Upper lobe of left lung (tissue), 4 donors: ENCODE measurements around the gene PTGFR.

Source experiments
- CTCF ChIP-seq, 6 experiments: fragments of 450-650 bp in 4 of 6; fragments of 200-600 bp in 2 of 6; sonication (generic) in 2 of 6; IDR thresholded peaks; one replicate each; pipeline ENCODE4 v1.5.1; 2016 to 2019; ENCODE audit warnings: antibody characterized with exemption in 6 of 6
- POLR2A ChIP-seq, 4 donors: fragments of 450-650 bp; IDR thresholded peaks; one replicate each; pipeline ENCODE4 v1.5.1; 2016 to 2017; ENCODE audit warnings: antibody characterized with exemption in 4 of 4, mild to moderate bottlenecking in 2 of 4
- POLR2AphosphoS5 ChIP-seq, 2 donors: sonication (generic); formaldehyde crosslinking; IDR thresholded peaks; one replicate each; pipeline ENCODE4 v1.5.1; 2017; ENCODE audit warnings: antibody characterized with exemption in 2 of 2

DNA sequence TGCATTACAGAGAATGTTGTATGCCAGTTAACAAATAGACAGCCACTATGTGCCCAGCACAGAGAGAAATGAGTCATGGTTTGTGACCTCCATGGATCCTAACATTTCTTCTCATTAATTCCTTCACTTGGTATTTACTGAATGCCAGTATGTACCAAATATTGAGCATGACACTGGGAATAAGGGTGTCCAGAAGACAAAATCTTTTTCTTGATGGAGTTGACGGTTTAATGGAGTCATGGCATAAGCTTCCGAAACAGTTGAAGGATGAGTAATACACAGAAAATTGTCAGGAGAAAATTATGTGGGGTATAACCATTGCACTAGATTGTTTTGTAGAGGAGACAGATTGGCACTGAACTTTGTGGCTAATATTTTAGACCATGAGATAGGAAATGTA, 36.9 kb downstream of the PTGFR start:
- no peak for TF ChIP-seq CTCF (IDR thresholded peaks at IDR 0.05)
- TF ChIP-seq POLR2AphosphoS5 (IDR thresholded peaks at IDR 0.05) = no peak
- TF ChIP-seq POLR2A (IDR thresholded peaks at IDR 0.05) = no peak
